Measurements from ENCODE around the gene VPS29.
A peak's percentile ranks its signal among the peaks of the same experiment; 100 is the strongest.
"Not testable (repeated sequence)": the region's sequence is repeated elsewhere in the genome, so short reads cannot be mapped to it uniquely, and the experiment has no call there.

Gene VPS29

DNA sequence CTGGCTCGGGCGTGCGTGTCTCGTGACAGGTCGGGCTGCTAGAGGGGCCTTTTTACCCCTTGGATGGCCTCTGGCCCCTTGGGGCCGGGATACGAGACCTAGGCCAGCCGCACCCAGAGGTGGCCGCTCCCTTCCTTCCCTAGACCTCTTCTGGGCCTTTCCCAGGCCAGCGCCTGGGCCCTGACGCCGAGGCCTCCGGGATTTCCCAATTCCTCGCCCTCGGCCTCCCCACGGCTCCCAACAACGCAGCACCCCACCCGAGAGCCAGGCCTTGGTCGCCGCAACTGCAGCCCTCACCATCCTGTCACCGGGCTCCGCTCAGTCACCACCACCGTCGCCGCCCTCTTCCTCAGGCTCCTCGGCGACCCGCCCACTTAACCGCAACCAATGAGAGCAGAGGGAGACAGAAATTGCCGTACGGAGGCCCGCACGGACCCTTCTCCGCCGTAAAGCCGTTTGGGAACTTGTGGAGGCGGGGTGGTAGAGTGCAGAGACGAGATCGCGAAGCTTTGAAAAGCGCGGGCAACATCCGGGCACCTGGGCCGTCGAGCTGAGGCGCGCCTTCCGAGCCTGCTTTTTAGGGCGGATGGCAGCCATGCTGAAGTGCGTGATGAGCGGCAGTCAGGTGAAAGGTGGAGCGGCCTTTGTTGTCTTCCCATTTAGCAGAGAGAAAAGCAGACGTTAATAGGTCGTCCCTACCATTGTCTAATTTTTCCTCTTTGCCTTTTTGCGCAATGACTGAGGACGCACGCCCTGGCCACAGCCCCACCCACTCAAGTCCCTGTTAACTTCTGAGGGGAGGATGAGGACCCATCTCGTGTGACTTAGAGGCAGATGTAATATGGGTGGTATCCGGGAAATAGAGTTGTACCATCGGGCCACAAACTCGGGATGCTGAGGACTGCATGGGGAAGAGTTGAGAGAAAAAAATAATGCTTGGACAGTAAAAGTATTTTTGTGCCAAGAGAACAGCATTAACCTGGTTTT is at the start of gene VPS29, which contains the start of gene RAD9B:
TSS of gene VPS29 (minus strand) at position 360 of the 987 bp plus-strand sequence. CDS start at position 300, 60 bp downstream.
TSS of gene RAD9B (plus strand) at position 580 of the 987 bp plus-strand sequence. CDS start at position 587, 7 bp downstream.
- FAIRE-seq (peak; percentile 83), DNase-seq (ENCODE audit: insufficient read length, low spot score) (peak; percentile 92)

DNA sequence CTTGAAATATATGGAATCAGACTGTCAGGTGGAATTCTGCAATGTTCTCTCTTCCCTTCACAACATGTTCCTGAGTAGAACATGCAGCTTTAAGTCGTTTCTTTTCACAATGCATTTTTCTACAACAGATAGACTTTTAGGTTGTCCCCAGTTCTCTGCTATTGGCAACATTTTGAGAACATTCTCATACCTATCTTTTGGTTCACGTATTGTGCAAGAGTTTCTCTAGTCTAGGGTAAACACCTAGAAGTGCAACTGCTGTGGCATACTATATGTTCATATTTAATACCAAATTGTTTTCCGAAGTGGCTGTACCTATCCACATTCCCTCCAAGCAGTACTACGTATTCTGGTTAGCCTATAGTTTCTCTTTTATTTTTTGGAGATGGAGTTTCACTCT is 49.1 kb upstream of the VPS29 start:
- DNase-seq (ENCODE audit: insufficient read length, low spot score) (no peak), FAIRE-seq (no peak)

GRCh38 chr12:110549716-110550115 is 47.8 kb upstream of the VPS29 start:
- DNase-seq (ENCODE audit: insufficient read length, low spot score) (no peak), FAIRE-seq (no peak)

DNA sequence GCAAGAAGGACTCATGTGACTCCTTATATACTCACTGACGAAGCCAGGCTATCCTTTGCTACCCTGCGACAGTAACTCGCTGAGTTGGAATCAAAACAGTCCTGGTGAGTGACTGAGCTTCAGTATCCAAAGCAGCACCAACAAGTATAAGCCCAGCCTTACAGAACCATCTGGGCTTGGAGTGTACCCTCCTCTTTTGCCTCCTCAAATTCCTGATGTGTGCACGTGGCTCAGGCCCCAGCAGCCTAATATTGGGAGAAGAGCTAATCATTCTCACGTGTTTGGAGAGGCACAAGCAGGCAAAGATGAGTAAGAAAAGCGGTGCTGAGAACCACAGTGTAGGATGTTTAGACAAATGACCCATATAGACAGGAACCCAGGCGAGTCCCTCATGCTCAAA is 46.8 kb upstream of the VPS29 start:
- DNase-seq (ENCODE audit: insufficient read length, low spot score) (no peak), FAIRE-seq (no peak)

- FAIRE-seq, result no peak
- DNase-seq (ENCODE audit: insufficient read length, low spot score), result no peak
Observed at GRCh38 chr12:110547090-110547489, 45.2 kb upstream of the VPS29 start.

GRCh38 chr12:110546339-110546738 is 44.4 kb upstream of the VPS29 start:
- DNase-seq (ENCODE audit: insufficient read length, low spot score), result peak; percentile 71

GRCh38 chr12:110545812-110546211 is 43.9 kb upstream of the VPS29 start:
- FAIRE-seq (no peak), DNase-seq (ENCODE audit: insufficient read length, low spot score) (no peak)

More at GRCh38 chr12:110546339-110546738, 44.4 kb upstream of the VPS29 start:
- FAIRE-seq, result no peak

DNA sequence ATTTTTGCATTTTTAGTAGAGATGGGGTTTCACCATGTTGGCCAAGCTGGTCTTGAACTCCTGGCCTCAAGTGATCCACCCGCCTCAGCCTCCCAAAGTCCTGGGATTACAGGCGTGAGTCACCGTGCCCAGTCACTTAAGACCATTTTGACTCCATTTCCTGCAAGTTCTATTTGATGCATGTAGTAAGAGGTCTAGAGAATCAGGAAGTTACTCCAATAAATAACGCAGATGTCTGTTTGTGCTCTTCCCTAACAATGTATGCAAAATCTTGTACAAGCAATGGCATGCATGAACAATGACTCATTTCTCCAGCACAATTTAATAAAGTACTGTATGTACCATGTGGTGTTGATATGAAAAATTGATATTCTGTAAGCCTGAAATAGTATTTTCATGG is 43.3 kb upstream of the VPS29 start:
- peak; percentile 74 for DNase-seq (ENCODE audit: insufficient read length, low spot score)
- not testable (repeated sequence) for FAIRE-seq

GRCh38 chr12:110543965-110544364 is 42.1 kb upstream of the VPS29 start:
- FAIRE-seq (no peak), DNase-seq (ENCODE audit: insufficient read length, low spot score) (no peak)

GRCh38 chr12:110543252-110543959 is 41.5 kb upstream of the VPS29 start:
- FAIRE-seq, result no peak
- DNase-seq (ENCODE audit: insufficient read length, low spot score), result no peak

- DNase-seq (ENCODE audit: insufficient read length, low spot score) (no peak), FAIRE-seq (no peak)
Observed at GRCh38 chr12:110540048-110540447, 38.1 kb upstream of the VPS29 start.

DNA sequence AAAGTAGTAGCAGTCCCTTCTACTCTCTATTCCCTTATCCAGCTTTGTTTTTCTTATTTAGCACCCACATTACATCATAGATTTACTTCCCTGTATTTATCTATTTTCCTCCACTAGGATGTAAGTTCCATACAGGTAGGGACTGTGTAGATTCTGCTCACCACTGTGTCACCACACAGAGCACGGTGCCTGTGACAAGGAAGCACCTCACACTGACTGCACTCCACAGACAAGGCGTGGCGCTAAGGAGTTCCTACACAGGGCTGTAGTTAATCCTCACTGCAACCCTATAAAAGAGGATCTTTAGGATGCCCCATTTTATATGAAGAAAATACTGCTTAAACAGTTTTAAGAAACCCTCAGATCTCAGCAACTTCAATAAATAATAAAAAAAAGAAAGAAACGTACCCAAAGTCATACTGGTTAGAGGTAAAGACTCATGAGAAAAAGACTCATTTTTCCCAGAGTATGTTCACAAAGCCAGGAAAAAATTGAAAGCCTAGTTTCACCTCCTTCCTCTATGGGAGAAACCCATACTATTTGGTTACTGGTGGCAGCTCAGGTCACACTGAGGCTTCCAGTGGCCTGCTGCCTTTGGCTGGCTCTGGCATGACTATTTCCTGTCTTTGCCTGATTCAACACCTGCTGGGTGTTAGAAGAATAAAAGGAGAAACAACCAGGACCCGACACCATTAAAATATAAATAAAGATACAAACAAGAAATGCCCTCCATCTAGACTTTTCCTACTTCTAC is 37.1 kb upstream of the VPS29 start:
- DNase-seq (ENCODE audit: insufficient read length, low spot score) (no peak), FAIRE-seq (no peak)

DNA sequence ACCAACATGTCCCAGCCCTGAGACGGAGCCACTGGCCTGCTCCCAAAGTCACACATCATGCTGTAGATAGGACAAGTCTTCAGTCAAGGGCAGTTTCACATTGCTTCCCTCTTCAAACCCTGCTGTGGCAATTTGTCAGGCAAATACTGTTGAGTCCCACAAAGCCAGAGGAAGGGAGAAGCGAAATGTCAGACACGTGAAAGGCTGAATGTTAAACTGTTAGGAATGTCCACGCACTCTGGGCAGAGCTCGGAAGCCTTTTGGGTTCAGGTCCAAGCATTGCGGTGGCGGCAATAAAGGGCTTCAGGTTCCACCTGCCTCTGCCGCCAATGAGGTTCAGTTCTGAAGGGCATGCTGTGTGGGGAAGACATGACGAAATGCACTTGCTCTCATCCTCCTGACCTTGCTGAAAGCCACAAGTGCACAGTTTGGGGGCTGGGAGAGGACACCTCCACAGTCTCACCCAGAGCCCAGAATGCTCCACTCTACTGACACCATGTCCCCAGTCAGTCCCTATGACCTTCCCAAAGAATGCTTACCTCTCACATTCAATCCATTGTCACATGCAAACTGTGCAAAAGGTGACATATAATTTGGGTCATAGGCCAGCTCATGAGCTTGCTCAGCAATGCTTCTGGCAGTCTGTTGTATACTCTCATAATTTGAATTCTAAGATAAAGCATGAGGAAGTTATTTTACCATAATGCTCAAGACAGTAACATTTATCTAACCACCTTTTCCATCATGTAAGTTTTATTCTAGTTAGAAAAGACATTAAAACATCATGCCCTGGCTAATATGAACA is 35.9 kb upstream of the VPS29 start:
- no peak for FAIRE-seq
- no peak for DNase-seq (ENCODE audit: insufficient read length, low spot score)

DNA sequence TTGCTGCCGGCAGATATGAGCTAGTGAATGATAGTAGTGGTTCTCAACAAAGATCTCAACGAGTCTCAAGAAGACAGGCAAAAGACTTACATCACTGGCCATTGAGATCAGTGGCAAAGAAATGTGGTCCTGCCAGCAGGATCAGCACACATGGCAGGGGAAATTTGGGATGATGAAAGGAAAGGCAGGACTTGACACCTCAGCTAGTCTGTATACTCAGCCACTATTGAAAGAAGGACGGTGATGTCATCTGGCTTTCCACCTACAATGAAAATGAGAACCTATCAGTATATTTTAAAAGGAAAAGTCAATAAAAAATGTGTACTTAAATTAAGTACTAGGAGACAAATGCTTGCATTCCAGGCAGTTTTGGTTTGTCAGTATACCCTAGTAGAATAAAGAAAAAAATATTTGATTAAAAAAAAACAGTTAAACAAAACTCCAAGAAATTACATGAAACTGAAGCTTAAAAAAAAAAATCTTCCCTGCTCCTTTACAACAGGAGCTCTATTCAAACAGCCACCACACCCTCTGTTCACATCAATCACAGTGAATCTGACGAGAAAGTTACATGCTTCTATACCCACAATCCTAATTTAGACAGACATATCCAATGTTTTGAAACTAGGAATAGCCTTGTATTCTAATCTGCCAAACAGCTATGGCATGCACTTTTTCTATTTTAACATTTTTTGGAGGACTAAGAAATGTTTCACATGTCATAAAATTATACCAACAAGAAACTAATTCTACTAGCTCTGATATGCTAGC is 35.1 kb upstream of the VPS29 start:
- FAIRE-seq, result no peak
- DNase-seq (ENCODE audit: insufficient read length, low spot score), result no peak

- DNase-seq (ENCODE audit: insufficient read length, low spot score) (no peak), FAIRE-seq (no peak)
Observed at GRCh38 chr12:110534811-110535210, 32.9 kb upstream of the VPS29 start.

- FAIRE-seq (no peak), DNase-seq (ENCODE audit: insufficient read length, low spot score) (no peak)
Observed at GRCh38 chr12:110533607-110534006, 31.7 kb upstream of the VPS29 start.

GRCh38 chr12:110532644-110533043 is 30.7 kb upstream of the VPS29 start:
- DNase-seq (ENCODE audit: insufficient read length, low spot score) (no peak), FAIRE-seq (no peak)

GRCh38 chr12:110531741-110532333 is 29.9 kb upstream of the VPS29 start:
- FAIRE-seq (no peak), DNase-seq (ENCODE audit: insufficient read length, low spot score) (no peak)

GRCh38 chr12:110530511-110530910 is 28.6 kb upstream of the VPS29 start:
- DNase-seq (ENCODE audit: insufficient read length, low spot score), result no peak
- FAIRE-seq, result no peak

All from HTR-8/SVneo (cell line).